GM12874 (cell line): Measurements from ENCODE around the gene GGT7.

Source experiments
- CTCF ChIP-seq: IDR thresholded peaks from 2 replicates; pipeline ENCODE4 v1.5.1; 2011; ENCODE audit warnings: low read depth, mild to moderate bottlenecking, control low read depth, low read length, moderate library complexity; ENCODE audit not compliant: insufficient read depth

Gene GGT7

DNA sequence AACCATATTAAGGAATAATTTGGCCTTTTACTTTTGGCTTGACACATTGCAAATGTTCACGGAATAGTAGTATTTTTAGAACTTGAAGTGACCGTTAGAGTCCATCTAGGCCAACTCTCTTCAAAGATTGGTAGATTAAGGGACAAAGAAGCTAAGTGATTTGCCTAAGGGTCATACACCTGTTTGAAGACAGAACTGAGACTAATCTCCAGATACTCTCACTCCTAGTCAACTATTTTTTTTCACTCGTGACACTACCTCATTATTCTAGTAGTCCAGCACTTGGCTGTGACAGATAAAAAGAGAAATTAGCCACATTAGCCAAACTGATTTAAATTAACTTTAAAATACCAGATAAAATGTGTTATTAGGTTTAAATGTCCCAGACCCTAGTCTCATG is 14.4 kb upstream of the GGT7 start:
- no peak for TF ChIP-seq CTCF

- TF ChIP-seq CTCF: no peak
Observed at GRCh38 chr20:34886122-34886521, 13.5 kb upstream of the GGT7 start.

DNA sequence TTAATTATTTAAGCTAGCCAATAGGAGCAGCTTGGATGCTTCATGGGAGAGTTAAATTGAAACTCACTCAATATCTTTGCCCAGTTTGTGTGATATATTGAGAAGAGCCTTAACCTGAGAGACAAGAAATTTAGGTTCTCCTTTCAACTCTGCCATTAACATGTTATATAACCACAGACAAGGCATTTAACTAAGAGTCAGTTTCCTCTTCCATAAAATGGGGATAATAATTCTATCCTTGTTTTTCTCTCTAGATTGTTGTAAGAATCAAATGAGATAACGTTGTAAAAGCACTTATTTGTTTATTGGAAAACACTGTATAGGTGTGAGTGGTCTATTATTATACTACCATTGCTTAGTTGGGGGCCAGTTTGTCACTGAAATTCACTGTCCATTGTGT is 11.6 kb upstream of the GGT7 start:
- TF ChIP-seq CTCF: no peak

DNA sequence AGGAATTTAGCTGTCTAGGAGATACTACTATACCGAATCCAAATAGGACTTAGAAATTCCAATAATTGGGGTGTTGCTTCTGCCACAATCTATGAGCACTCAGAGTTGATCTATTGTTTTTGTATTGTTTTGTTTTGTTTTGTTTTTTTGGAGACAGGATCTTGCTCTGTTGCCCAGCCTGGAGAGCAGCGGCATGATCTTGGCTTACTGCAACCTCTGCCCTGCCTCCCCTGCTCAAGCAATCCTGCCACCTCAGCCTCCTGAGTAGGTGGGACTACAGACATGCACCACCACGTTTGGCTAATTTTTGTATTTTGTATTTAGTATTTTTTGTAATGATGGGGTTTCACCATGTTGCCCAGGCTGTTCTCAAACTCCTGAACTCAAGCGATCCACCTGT is 11.2 kb upstream of the GGT7 start:
- no peak for TF ChIP-seq CTCF

- no peak for TF ChIP-seq CTCF
Observed at GRCh38 chr20:34883087-34883688, 10.5 kb upstream of the GGT7 start.

- TF ChIP-seq CTCF: no peak
Observed at GRCh38 chr20:34881689-34882088, 9.0 kb upstream of the GGT7 start.

DNA sequence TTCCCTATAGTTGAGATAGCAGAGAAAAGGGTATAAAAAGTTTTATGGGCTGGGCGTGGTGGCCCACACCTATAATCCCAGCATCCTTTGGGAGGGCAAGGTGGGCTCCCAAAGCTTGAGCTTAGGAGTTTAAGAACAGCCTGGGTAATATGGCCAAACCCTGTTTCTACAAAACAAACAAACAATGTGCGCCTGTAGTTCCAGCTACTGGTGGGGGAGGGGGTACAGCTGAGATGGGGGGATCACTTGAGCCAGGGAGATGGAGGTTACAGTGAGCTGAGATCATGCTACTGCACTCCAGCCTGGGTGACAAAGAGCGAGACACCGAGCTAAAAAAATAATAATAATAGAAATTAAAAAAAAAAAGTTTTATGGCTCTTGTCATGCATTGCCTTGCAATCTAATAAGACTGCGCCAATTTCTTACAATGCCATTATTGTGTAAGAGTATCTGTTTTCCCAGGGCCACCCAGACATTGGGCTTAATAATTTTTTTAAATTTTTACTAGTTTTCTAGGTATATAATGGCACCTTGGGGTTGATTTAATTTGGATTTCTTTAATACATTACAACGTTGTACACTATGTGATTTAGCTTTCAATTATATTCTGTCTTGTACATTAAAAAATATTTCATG is 7.7 kb upstream of the GGT7 start:
- TF ChIP-seq CTCF: no peak
